Islet precursor cell (in vitro differentiated cells): ENCODE data around the gene BIK.
"Not testable (repeated sequence)": the region's sequence is repeated elsewhere in the genome, so short reads cannot be mapped to it uniquely, and the experiment has no call there.

Source experiments
- DNase-seq: peaks from one replicate; pipeline ENCODE4 v3.0.0-alpha.2; 2018

BIK gene

DNA sequence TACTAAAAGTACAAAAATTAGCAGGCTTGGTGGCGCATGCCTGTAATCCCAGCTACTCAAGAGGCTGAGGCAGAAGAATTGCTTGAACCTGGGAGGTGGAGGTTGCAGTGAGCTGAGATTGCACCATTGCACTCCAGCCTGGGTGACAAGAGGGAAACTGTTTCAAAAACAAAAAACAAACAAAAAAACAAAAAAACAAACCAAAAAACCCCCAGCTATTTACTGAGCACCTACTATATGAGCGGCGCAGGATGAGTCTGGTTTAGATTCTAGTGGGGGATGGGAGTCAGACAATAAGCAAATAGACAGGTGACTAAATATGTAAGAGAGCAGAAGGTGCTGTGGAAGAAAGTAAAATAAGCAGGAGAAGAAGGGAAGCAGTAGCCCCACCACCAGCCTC, 5.6 kb upstream of the BIK start:
- DNase-seq, result not testable (repeated sequence)

DNA sequence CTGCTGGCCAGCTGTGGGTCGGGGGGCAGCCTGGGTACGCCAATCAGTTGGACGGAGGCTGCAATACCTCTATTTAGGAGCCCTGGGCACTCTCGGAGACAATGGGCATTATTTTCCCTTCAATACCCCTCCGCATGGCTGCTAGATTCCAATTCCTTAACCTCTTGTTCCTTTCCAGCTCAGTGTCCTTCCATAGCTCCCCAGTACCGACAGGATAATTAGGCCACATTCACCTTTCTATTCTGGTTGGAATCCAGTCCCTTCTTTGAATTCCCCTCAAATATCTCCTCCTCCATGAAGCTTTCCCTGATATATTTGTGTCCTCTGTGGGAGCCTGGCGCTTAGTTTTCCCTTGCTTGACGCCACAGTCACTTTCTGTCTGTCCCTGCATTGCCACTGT, 4.2 kb upstream of the BIK start:
- no peak for DNase-seq

DNA sequence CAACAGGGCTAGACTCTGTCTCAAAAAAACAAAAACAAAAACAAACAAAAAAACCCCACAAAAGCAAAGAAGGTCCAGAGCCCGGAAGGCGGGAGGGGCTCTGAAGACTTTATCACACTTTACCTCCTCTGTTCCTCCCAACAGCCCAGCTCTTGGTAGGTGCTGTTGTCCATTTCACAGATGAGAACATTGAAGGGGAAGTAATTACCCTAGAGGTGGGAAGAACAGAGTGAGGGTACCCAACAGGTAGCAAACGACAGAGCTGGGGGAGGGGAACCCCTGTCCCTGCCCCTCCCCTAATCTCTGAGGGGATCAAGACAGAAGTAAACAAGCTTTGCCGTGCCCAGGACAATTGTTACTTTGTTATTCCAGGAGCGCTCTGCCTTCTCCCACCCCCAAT, 1.0 kb upstream of the BIK start:
- no peak for DNase-seq

GRCh38 chr22:43109921-43110443, 568 bp upstream of the BIK start:
- DNase-seq, result peak; percentile 67

DNA sequence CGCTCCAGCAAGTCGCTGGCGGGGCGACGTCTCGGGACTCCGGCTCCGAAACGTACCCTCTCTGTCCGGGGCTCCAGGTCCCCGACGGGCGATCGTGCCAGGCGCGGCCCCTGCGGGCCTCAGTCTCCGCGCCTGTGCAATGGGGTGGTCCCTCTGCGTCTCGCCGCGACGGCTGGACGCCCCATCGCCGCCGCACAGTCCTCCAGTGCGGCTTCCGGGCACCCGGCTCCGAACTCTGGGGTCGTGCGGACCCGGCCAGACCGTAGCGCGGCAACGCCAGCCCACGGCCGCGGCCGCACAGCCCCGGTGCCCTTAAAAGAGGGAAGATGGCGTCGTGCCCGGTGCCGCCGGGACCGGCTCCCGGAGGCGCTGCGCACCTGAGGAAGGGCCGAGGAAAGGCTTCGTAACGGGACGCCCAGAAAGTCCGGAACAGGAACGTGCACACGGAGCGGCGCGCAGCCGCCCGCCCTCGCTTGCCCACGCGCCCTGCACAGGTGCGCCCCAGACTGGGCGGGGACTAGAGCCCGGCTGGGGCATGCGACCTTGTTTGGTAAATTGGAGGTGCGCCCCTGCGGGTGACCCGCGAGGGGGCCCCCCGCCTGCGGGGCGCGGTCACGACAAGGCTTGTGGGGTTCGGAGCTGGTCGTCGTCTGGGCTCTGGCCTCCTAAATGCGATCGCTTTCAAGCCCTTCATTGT, 525 bp downstream of the BIK start:
- DNase-seq, result no peak

DNA sequence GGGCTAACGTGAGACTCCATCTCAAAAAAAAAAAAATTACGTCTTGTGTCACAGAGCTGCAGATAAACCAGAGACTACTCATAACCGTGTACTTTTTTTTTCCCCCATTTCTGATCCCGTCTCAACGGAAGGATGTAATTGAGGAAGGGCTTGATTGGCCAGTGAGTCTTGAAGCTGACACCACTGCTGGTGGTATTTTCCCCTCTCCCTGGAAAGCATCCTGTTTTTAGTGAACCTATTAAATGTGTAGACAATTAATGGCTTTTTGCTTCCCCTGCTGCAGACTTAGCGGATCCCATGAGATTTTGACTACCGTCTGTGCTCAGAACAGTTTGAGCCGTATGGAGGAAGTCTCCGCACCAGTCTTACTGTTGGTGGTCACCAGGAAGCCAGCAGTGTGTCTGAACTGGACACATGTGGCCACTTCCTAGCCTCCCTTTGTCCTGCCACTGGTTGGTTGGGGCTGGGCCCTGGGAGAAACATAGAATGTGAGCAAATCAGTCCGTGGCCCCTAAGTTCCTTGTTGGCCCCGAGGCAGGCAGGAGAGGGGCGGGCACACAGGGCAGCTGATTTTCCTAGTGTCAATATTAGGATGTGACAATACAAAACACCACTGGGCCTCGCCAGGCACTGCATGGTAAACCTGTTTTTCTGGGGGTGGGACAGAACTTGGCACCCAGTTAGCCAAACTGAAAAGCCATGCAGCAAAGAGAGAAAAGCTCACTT, 3.1 kb downstream of the BIK start:
- DNase-seq, result no peak

GRCh38 chr22:43114958-43115357, 4.4 kb downstream of the BIK start:
- no peak for DNase-seq

DNA sequence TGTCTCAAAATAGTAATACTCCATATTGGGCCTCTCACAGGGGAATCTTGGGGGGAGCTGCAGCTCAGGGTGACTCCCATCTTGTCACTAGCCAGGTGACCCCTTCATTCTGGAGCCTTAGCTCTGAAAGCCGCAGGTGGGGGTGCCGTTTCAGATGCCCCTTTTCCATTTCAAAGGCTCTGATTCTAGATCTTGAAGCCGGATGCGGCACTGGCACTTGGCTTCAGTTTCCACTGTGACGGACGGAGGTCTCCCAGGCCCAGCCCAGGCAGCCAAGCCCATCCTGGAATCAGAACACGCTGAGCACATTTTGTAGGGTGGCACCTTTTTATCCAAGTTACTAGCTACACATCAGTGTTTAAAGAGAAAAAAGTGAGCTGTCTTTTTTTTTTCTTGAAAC, 6.4 kb downstream of the BIK start:
- DNase-seq, result no peak

GRCh38 chr22:43118024-43118849, 7.7 kb downstream of the BIK start:
- no peak for DNase-seq

- no peak for DNase-seq
Measured at GRCh38 chr22:43118953-43119458, 8.5 kb downstream of the BIK start.

DNA sequence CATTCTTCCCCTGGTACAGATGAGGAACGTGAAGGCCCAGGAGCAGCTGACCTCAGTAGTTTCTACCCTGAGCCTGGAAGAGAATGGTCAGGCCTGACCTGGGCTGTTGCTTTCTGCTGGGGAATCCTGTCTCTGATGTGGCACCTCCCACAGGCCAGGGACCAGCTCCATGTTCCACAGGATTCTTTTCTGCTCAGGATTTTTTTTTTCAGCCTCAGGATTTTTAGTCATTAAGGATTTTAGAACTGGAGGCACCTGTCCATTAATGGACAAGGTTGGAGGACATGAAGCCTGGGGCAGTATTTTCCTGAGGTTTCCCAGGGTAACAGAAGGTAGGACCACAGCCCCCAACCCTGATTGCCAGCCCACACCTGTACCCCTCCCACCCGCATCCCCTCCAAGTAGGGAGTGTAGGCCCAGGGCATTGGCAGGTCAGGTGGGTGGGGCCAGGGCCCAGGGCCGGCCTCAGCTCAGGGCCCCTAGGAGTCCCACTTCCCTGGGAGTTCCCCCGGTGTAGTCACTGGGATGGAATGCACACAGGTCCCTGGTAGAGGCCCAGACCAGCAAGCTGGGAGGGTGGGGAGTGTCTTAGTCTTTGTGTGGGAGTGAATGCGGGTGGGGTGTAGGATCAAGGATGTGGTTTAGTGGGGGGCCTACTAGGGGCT, 16.1 kb downstream of the BIK start:
- peak; percentile 96 for DNase-seq

DNA sequence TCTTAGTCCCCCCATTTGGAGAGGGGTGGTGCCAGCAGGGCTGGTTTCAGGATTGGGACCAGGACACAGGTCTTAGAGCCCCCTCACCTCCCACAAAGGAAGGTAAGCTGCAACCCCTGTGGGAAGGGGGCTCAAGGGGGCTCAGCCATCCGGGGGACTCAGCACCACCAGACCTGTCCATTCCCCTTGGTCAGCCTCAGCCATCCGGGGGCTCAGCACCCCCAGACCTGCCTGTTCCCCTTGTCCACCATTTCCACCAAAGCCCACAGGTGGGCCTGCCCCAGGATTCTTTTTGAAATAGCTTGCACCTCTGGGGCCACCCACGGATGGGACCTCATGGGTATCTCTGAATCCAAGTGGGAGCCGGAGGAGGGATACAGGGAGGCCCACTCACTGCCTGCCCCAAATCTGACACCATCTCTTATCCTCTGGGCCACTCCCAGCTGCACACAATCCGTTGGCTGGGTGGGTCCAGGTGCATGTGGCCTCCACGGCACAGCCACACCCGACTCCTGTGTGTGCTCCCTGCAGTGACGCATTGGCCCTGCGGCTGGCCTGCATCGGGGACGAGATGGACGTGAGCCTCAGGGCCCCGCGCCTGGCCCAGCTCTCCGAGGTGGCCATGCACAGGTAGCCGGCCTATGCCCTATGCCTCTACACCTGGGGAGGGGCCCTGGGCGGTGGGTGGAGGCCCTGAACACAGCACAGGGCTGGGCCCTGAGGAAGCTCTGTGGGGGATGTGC, 16.8 kb downstream of the BIK start:
- DNase-seq, result no peak

GRCh38 chr22:43128116-43128515, 17.6 kb downstream of the BIK start:
- DNase-seq, result no peak

GRCh38 chr22:43128928-43129424, 18.4 kb downstream of the BIK start:
- no peak for DNase-seq

DNA sequence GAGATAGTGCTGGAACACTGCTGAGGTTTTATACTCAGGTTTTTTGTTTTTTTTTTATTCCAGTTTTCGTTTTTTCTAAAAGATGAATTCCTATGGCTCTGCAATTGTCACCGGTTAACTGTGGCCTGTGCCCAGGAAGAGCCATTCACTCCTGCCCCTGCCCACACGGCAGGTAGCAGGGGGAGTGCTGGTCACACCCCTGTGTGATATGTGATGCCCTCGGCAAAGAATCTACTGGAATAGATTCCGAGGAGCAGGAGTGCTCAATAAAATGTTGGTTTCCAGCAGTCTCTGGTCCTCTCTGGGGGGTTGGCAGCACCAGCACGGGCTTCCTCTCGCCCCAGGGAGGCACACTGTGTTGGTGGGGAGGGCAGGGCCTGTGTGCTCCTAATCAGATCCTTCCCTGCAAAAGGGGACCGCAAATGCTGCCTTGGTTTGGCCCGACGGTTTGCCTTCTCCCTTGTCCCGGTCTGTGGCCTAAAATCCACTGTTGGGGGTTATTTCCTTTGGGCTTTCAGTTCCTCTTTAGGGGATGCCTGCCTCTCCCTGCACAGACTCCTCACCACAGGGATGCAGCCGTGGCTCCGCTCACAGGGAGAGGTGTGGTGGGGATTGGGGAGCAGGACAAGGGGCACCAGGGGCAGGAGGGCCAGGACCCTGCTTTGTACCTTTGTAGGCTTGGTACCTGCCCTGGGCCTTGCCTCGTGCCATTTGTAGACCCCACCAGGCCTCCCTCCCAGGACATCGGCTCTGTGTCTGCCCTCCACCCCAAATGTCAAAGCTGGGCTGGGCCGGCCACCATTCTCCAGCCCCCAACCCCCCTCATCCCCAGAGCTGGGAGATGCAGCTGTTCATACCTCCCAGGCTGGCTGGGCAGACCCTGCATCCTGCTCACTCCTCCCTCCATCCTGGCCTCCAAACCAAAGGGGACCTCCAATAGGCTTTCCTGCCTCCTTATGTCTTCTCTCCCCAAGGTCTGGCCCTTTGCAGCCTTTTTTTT, 19.2 kb downstream of the BIK start:
- DNase-seq, result no peak

DNA sequence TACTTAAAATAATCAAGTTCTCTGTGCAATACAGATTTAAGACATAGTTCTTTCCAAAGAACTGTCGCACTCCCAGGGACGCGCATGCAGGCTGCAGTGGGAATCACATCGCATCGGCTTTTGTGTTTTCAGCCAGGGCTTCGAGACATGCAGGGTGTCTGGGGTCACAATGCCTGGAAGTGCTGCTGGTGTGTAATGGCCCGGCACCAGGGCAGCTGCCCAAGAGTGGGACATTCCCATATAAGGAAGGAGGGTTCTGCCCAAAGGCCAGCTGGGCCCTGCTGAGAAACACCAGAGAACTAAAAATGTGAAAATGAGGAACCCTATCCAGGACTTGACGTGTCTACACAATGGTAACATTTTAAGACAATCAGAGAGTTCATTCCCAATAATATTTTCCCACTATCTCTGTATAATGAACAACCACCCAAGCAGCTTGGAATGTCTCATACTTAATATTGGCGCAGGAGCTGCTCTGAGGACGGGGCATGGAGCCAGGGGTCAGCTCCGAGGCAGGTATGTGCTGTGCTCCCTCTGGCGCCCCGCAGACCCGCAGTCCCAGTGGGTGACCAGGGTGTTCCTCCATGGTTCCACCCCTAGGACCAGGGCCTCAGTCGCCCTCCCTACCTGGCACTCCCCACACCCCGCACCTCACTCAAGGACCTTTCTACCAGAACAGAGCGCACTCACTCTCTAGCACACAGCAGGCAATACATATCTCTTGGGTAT, 21.4 kb downstream of the BIK start:
- no peak for DNase-seq

- no peak for DNase-seq
Measured at GRCh38 chr22:43133401-43133800, 22.9 kb downstream of the BIK start.

GRCh38 chr22:43134553-43134952, 24.0 kb downstream of the BIK start:
- DNase-seq, result no peak

DNA sequence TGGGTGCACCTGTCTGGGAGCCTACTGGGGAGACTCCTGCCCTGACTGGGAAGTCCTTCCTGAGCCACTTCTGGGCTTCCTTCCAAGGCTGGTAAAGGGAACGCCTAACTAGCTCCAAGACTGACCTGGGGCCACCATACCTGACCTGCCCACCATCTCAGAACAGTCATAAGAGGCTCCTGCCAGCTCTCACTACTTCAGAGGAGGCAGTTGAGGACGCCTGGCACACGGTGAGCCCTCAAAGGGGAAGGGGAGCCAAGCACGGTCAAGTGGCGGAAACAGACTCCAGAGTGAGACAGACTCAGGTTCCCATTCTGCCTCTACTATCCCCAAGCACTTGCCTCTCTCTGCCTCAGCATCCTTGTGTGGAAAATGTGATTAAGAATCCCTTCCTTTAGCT, 25.0 kb downstream of the BIK start:
- no peak for DNase-seq

- peak; percentile 81 for DNase-seq
Measured at GRCh38 chr22:43136255-43136654, 25.7 kb downstream of the BIK start.
